HepG2 (cell line): ENCODE data around the gene SLC1A5. TPM values are rescaled to one million over a fixed set of nuclear protein-coding genes. Genes with fewer than 3 reads are reported as not detected.
A peak's percentile ranks its signal among the peaks of the same experiment; 100 is the strongest.

Source experiments
- HNRNPK ChIP-seq: fragments of 200-400 bp; formaldehyde crosslinking; IDR thresholded peaks from 2 replicates; pipeline ENCODE4 v1.6.1; 2018; ENCODE audit warnings: low read length, low read depth, moderate library complexity, mild to moderate bottlenecking; ENCODE audit not compliant: poor library complexity, severe bottlenecking
- JUNB ChIP-seq: sonication (generic); formaldehyde crosslinking; IDR thresholded peaks from 2 replicates; pipeline ENCODE4 v1.8.0; 2022; ENCODE audit warnings: missing genetic modification reagents, mild to moderate bottlenecking, borderline replicate concordance
- NFKB2 ChIP-seq: sonication (generic); formaldehyde crosslinking; IDR thresholded peaks from 2 replicates; pipeline ENCODE4 v1.4.0; 2020; ENCODE audit warnings: missing genetic modification reagents, borderline replicate concordance
- PCBP2 ChIP-seq: fragments of 200-400 bp; formaldehyde crosslinking; optimal IDR thresholded peaks from 2 replicates; pipeline ENCODE3; 2018; ENCODE audit warnings: low read length, low read depth; ENCODE audit not compliant: poor library complexity, severe bottlenecking
- RELA ChIP-seq: sonication (generic); formaldehyde crosslinking; IDR thresholded peaks from 2 replicates; pipeline ENCODE4 v1.4.0; 2020; ENCODE audit warnings: missing genetic modification reagents
- RFX1 ChIP-seq: fragments of 450-650 bp; IDR thresholded peaks from 2 replicates; pipeline ENCODE4 v1.6.1; 2017
- SOX5 ChIP-seq: IDR thresholded peaks from 2 replicates; pipeline ENCODE4 v1.6.1; 2016; ENCODE audit warnings: borderline replicate concordance
- SPEN ChIP-seq: sonication (generic); formaldehyde crosslinking; IDR thresholded peaks from 2 replicates; pipeline ENCODE4 v1.5.1; 2020; ENCODE audit warnings: low read depth, mild to moderate bottlenecking, missing genetic modification reagents
- SRF ChIP-seq: IDR thresholded peaks from 2 replicates; pipeline ENCODE4 v1.6.1; 2011; ENCODE audit warnings: mild to moderate bottlenecking, low read depth, low read length, moderate library complexity
- SRSF1 ChIP-seq: fragments of 200-400 bp; formaldehyde crosslinking; optimal IDR thresholded peaks from 2 replicates; pipeline ENCODE3; 2017; ENCODE audit warnings: mild to moderate bottlenecking, low read depth, low read length, moderate library complexity
- STAG1 ChIP-seq: sonication (generic); formaldehyde crosslinking; IDR thresholded peaks from 2 replicates; pipeline ENCODE4 v1.4.0; 2020; ENCODE audit warnings: missing genetic modification reagents
- ZBTB7A ChIP-seq: sonication (generic); formaldehyde crosslinking; IDR thresholded peaks from 2 replicates; pipeline ENCODE4 v1.8.0; 2022; ENCODE audit warnings: mild to moderate bottlenecking, missing genetic modification reagents
- ZHX1 ChIP-seq: sonication (generic); formaldehyde crosslinking; IDR thresholded peaks from 2 replicates; pipeline ENCODE4 v1.8.1; 2022; ENCODE audit warnings: low read depth, mild to moderate bottlenecking, missing genetic modification reagents
- ZMAT3 ChIP-seq: sonication (generic); formaldehyde crosslinking; conservative IDR thresholded peaks from 2 replicates; pipeline ENCODE4 v1.7.0; 2021; ENCODE audit warnings: missing genetic modification reagents
- ZNF282 ChIP-seq: fragments of 450-650 bp; IDR thresholded peaks from 2 replicates; pipeline ENCODE4 v1.6.1; 2018; ENCODE audit not compliant: partially characterized antibody
- ZNF362 ChIP-seq: sonication (generic); formaldehyde crosslinking; IDR thresholded peaks from 2 replicates; pipeline ENCODE4 v1.4.0; 2020; ENCODE audit warnings: missing genetic modification reagents, mild to moderate bottlenecking, borderline replicate concordance
- ZNF687 ChIP-seq: sonication (generic); formaldehyde crosslinking; IDR thresholded peaks from 2 replicates; pipeline ENCODE4 v1.5.1; 2020; ENCODE audit warnings: mild to moderate bottlenecking, missing genetic modification reagents, moderate library complexity
- ZNF740 ChIP-seq: sonication (generic); formaldehyde crosslinking; IDR thresholded peaks from 2 replicates; pipeline ENCODE4 v1.4.0; 2020; ENCODE audit warnings: missing genetic modification reagents
- ZNF788 ChIP-seq: sonication (generic); formaldehyde crosslinking; IDR thresholded peaks from 2 replicates; pipeline ENCODE4 v1.5.0; 2020; ENCODE audit warnings: mild to moderate bottlenecking, missing genetic modification reagents, borderline replicate concordance
- polyA plus RNA-seq, 8 experiments: library from polyadenylated mRNA; depleted of rRNA in 3 of 8; stranded (reverse) in 7 of 8; unstranded in 1 of 8; fragments of >200 nt; fragmentation: Illumina TruSeq in 4 of 8; extraction: Trizol in 4 of 8; gene quantifications; 2 replicates each; pipeline versions ENCODE4 v1.2.1 to v1.2.3, GENCODE V29; 2011 to 2016; ENCODE audit warnings: low read depth in 4 of 8, missing spikeins in 1 of 8, mixed read lengths in 1 of 8; ENCODE audit not compliant: insufficient read depth in 1 of 8
- total RNA-seq, 5 experiments: library from RNA; depleted of rRNA; stranded (reverse); fragments of >200 nt; fragmentation: Illumina TruSeq; extraction: Trizol; gene quantifications; 2 replicates each; pipeline ENCODE4 v1.2.3, GENCODE V29; 2016; ENCODE audit warnings: low read depth in 1 of 5

The SLC1A5 gene
- total and polyA plus RNA-seq, 2 of the 13 experiments (the other 11 are each of a cell fraction or from before 2014, with no cell fraction given), result 120 to 159 TPM

GRCh38 chr19:46821512-46822409 is 33.4 kb upstream of the SLC1A5 start (continued):
- TF ChIP-seq ZHX1 (CRISPR knock-in tag), result no peak
- peak; percentile 2; the same call in 1 of the 2 replicates for TF ChIP-seq SPEN
- 0 out of 2 replicates have a peak, but pooled peaks have one; percentile 27 for TF ChIP-seq ZMAT3 (CRISPR knock-in tag)
- TF ChIP-seq SRSF1, result peak; percentile 50
- TF ChIP-seq ZNF740 (CRISPR knock-in tag), result 0 out of 2 replicates have a peak, but pooled peaks have one; percentile 26
- 0 out of 2 replicates have a peak, but pooled peaks have one; percentile 45 for TF ChIP-seq ZBTB7A (CRISPR knock-in tag)
- TF ChIP-seq RELA, result no peak
- no peak for TF ChIP-seq ZNF282
- TF ChIP-seq RFX1, result no peak
- TF ChIP-seq ZNF788 (CRISPR knock-in tag), result 0 out of 2 replicates have a peak, but pooled peaks have one; percentile 51
- TF ChIP-seq SOX5 (CRISPR knock-in tag), result 0 out of 2 replicates have a peak, but pooled peaks have one; percentile 11
- TF ChIP-seq JUNB (CRISPR knock-in tag), result no peak
- no peak for TF ChIP-seq HNRNPK
- TF ChIP-seq ZNF362 (CRISPR knock-in tag), result no peak
- no peak for TF ChIP-seq STAG1
- TF ChIP-seq NFKB2 (CRISPR knock-in tag), result no peak
- peak; percentile 84 for TF ChIP-seq ZNF687 (CRISPR knock-in tag)
- TF ChIP-seq PCBP2, result no peak
- no peak for TF ChIP-seq SRF
